DMS114 treated with DMSO at 0.1 percent for 48 hours (cell line): ENCODE measurements around the gene DDR2.

Source experiments
- DNase-seq: peaks from one replicate; lab custom pipeline; 2025; ENCODE audit not compliant: unreplicated experiment; lab: John Stamatoyannopoulos, UW

Gene DDR2

DNA sequence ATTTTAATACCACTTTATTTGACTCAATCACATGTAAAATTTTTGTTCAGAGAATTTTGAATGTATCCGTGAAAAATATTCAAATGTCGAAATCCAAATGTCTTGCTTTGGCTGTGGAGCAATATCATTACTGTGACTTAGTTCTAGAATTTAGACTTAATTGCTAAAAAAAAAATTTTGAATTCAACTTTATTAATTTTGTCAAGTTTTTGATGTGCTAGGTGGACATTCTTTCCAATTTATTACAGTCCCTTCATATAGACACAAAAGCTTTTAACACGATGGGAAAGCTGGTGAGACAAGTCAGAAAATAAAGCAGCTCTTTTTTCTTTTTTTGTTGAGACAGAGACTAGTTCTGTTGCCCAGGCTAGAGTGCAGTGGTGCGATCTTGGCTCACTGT is 62.6 kb downstream of the DDR2 start:
- no peak for DNase-seq

DNA sequence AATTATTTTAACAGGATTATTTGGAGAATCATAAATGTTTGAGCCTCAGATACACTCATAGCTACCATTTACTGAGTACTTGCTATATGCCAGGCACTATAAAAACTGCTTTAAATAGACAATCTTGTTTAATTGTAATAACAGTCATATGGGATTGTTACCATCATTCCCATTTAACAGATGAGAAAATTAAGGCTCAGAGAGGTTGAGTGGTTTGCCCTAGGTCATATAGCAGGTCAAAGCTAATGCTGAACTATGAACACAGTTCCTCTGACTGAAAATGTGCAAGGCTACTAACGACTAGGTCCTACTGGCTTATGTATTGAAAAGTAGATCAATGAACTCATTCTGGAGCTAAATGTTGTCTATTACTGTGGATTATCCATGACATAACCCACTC is 63.4 kb downstream of the DDR2 start:
- DNase-seq: no peak

DNA sequence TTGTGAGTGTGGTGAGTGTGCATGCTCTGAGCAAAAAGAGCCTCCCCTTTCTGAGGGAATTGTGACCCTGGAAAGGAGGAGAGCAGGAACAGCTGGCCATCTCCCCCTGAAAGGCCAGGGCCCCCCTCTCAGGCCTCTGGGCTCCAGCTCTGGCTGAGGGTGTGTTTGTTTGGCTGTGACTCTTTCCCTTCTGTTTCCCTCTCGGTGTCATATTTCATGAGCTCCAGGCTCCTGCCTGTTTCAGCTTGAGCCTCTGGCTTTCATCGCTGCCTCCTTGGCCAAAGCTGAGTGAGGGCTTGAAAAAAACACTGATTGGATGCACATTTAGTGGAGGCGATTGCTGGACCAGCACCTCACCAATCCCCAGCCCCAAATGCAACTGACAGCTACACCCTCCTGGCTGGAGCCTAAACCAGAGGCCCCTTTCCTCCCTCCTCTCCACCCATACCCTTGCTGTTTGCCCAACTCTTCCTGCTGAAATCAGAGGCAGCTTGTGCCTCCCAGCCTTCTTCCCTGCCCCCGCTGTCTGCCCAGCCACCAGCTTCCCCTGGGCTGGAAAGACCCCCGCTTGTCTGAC is 64.1 kb downstream of the DDR2 start:
- no peak for DNase-seq

DNA sequence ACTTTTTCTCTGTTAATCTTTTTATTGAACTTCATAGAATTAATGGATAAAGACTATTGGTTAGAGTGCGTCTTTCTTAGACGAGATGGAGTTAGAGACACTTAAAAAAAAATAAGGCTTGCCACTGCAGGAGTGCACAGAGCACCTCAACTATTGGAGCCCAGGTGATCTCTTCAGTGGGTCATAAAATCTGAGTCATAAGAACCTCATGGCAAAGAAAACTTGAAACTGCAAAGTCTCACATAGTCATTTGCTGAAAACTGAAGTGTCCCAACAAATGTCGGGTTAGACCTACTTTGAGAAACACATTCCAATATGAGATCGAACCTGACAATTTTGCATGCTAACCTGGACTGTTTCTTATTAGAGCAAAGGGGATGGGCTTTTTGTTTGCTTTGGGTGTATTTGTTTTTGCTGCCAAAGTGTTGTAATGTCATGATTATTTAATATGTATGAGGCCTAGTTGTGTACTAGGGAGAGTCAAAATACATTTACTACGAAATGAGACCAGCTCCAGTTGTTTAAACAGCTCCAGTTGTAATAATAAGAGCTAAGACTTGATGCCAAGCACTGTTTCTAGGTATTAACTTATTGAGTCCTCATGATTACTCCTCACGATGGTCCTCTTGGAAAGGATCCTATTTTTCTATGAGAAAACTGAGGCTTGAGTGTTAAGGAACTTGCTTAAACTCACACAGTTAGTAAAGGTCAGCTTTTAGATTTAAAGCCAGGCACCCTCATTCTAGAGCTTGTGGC is 65.1 kb downstream of the DDR2 start:
- DNase-seq: no peak

DNA sequence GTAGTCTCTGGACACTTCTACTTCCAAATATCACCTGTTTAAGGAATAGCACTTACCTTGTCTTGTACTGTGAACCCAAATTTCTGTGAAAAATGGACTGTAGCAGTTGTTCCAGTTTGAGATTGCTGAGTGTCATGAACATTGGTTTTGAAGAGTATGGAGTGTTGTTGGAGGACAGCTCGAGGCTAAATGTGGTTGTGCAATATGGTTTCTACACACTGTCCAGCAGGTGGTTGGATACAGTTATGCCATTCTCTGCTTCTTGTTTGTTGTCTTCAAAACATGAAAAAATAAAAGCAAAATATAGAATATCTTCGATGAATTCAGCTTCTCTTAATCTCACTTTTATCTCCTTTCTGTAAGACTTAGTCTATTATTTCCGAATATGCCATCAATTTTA is 67.1 kb downstream of the DDR2 start:
- no peak for DNase-seq

DNA sequence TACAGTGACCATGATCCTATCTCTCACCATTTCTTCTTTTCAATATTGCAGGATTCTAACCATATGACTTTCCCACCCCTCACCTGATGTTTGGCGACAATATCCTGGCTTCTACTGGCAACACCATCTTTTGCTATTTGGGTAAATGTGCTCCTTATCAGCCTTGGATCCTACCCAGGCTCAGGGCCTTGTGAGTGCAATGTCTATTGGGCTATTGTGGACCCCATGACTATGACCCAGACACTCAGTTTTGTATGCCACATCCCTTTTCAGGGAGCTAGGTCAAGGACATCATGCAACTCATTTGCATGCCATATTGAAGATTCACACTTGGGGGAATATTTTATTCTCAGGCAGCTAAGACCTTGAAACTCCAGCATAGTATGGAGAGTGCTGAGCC is 67.9 kb downstream of the DDR2 start:
- DNase-seq: no peak

GRCh38 chr1:162701286-162701685 is 69.0 kb downstream of the DDR2 start:
- DNase-seq: no peak

GRCh38 chr1:162702628-162703027 is 70.4 kb downstream of the DDR2 start:
- DNase-seq: no peak

DNA sequence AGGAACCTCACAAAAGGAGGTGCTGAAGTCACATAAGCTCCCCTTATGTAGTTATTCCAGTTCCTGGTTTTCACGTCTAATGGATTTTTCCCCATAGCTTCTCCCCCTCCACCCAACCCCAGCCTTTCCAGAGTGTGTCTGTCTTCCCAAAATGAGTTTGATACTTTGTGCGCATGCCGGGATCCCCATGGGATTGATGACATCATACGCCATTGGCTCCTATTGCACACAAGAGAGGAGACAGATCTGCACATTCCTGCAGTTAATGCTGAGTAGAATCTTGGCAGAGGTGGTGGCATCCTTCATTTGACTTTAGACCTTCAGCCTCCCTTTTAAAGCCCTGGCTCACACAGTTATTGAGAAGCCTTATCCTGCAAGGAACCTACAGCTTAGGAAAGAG is 71.4 kb downstream of the DDR2 start:
- DNase-seq: no peak

DNA sequence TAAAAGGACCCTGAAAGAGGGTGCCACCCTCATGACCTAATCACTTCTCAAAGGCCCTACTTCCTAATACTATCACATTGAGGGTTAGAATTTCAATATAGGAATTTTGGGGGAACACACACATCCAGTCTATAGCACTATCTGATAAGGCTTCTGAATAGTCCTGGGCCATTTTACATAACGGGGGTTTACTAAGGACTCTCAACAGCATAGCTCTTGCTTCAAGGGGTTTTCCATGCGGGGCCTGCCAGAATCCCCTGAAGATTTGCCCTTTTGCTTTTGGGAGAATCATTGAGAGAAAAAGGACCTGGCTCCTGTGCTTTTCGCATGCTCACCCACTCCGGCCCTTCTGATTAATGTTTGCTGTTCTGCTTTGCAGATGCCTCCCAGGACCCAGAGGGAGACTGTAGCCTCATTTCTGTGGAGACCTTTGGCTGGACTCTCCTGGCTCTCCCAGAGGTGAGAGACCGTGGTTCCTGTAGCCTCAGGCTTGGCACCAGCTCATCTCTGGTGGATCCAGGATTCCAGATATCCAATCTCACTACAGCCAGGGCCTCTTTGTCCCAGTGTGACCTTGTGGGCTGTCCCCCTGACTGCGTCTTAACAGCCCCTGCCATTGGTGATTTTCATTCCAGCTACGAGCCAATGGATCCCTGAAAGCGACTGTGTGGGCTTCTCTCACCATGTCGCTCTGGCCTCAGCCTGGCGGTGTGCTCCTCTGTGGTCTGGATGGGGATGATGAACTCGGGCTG is 72.6 kb downstream of the DDR2 start:
- DNase-seq: no peak

GRCh38 chr1:162706003-162706402 is 73.7 kb downstream of the DDR2 start:
- DNase-seq: no peak

GRCh38 chr1:162706606-162707005 is 74.3 kb downstream of the DDR2 start:
- DNase-seq: no peak

DNA sequence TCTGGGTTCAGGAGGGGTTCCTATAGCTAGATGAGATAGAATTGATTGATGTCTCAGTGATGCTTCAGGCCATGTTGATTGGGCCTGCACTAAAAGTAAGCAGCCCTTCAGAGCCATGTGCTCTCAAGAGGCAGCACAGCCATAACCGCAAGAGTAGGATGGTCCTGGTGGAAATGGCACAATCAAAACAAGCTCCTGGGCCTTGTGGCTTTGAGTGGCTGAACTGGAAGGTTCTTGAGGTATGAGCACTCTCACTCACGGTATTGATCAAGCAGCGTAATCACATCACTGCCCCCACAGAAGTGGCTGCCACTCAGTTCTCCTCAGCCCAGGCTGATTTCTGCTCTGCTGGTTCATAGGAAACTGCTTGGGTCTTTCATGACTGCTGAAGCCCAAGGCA is 76.0 kb downstream of the DDR2 start:
- DNase-seq: no peak

DNA sequence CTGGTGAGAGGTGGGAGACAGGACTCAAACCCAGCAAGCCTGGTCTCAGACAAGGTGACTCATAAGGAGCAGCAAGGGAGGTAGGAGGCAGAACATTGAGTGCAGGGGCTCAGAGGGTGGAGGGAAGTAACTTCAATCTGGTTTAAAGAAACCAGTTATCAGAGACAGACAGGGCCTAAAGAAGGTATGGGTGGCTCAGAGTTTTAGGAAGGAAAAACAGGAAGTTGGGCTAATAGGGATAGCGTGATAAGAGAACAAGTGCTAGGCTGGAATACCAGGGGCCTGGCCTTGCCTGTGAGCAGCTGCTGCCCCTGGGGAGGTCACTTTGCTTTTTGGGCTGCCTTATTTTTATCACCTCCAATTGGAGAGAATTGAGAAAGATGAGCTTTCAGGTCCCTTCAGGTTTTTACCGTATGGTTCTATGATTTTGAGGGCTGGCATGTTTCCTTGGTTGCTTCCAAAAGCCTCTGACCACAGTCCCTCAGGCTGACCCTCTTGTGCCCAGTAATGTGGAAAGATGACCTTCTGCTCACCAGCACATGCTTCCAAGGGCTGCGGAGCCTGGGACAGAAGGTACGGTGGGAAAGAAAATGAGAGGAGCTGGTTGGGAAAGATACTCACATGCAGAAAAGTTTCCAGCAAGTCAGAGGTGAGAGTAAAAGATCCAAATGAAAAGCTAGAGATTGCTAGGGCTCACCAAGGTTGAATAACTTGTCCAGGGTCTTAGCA is 77.0 kb downstream of the DDR2 start:
- DNase-seq: no peak

DNA sequence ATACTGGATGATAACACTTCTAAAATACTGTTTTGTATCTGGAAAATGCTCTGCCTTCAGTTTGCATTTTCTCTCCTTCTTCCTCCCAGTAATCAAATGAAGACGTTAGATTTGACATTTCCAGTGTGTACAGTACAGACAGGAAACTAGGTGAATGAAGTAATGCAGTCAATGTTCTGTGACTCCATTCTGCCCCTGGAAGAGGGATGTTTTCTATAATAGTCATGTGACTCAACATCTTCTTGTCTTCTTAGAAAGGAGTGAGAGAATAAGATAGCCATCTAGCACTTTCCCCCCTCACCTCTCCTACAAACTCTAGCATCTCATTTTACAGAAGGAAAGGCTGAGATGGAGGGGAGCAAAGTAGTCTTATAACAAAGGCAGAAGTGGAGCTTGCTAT is 77.6 kb downstream of the DDR2 start:
- no peak for DNase-seq

DNA sequence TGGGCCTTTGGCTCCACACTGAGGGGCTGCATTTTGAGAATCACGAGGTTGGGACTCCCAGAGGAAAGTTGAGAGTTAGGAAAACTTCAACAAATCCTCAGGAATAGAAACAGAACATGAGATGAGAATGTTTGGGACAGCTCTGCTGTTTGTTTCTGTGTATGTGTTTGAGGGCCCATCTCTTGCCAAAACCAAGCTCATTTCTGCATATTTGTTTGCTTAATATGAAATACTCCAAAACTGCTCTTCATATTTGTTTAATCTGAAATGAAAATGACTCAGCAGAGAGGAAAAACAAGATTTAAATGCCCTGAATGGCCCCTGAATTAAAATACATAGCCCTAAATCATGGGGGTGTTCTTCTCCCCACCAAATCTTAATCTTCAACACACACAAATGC is 78.1 kb downstream of the DDR2 start:
- DNase-seq: no peak

GRCh38 chr1:162710780-162711465 is 78.7 kb downstream of the DDR2 start:
- DNase-seq: no peak

DNA sequence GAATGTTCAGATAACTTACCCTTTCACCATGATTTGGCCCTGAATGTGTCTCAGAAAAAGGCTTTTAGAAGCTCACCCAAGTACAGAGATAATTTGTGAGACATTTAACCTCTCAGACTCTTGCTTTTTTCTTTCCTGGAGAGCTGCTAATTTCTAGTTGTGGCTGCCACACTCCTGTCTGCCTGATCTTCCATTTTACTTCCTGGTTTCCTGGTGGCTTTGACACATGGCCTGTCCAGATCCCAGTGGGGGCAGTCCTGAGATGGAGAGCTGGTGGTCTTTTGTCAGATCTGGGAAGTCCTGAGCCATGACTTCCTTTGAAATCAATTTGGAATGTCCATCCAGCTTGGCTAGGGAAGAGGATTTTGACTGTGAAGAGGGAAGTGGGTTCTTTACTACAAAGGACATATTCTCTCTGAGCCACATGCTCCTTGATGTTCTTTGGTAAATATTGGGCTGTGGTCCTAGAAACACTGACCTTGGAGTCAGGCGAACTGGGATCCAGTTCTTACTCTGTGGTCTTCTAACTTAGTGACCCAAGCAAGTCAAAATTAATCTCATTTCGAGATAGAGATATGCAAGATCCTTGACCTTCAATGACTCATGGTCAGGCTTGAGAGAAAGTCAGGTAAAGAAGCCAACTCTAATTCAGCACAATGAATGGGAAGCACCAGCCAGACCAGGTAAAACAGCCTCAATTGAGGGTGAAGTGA is 80.2 kb downstream of the DDR2 start:
- no peak for DNase-seq

GRCh38 chr1:162716123-162716522 is 83.9 kb downstream of the DDR2 start:
- DNase-seq: no peak

DNA sequence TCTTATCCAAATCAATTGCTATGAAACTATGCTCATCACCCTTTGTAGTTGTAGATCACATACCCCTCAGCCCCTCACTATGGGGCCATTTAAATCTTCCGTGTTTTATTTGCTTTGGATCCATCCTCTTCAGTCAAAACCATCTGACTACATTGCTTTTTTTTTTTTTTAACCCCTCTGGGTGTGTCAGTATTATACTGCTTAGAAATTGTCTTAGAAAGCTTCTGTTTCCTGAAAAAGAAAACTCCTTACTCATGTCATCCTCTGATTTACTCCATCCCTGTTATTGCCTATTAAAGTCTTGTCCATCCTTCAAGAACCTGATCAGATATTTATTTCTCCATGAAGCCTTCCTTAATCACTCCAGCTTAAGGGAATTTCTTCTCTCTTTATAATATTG is 84.3 kb downstream of the DDR2 start:
- no peak for DNase-seq
